K562 (cell line): ENCODE measurements around the gene TRMT1L. TPM values are rescaled to one million over a fixed set of nuclear protein-coding genes. Genes with fewer than 3 reads are reported as not detected.

Experiments used
- CBX8 ChIP-seq: fragments of 200-600 bp; sonication (generic); IDR thresholded peaks from 2 replicates; pipeline ENCODE4 v1.6.1; 2012; ENCODE audit warnings: borderline replicate concordance, mixed run types, low read depth, mild to moderate bottlenecking, moderate library complexity, mixed read lengths, low read length, control low read depth, inconsistent platforms; ENCODE audit not compliant: poor library complexity, severe bottlenecking; ENCODE audit errors: extremely low read depth
- DACH1 ChIP-seq: fragments of 450-650 bp; IDR thresholded peaks from 2 replicates; pipeline ENCODE4 v1.6.1; 2018; ENCODE audit not compliant: partially characterized antibody
- E4F1 ChIP-seq: fragments of 250-450 bp; sonication (Bioruptor Pico); IDR thresholded peaks from 2 replicates; pipeline ENCODE4 v1.5.0; 2021; ENCODE audit warnings: mild to moderate bottlenecking, borderline replicate concordance
- HOXB6 ChIP-seq: fragments of 250-450 bp; sonication (Bioruptor Pico); IDR thresholded peaks from 2 replicates; pipeline ENCODE4 v1.5.1; 2022; ENCODE audit warnings: mild to moderate bottlenecking, borderline replicate concordance
- JUNB ChIP-seq: fragments of 450-650 bp; formaldehyde crosslinking; conservative IDR thresholded peaks from 2 replicates; pipeline ENCODE4 v1.4.0; 2020; ENCODE audit warnings: mild to moderate bottlenecking
- KAT8 ChIP-seq: fragments of 450-650 bp; IDR thresholded peaks from 2 replicates; pipeline ENCODE4 v1.6.1; 2016; ENCODE audit warnings: low read depth, mild to moderate bottlenecking
- KDM4B ChIP-seq, 2 experiments: fragments of 450-650 bp in 1 of 2; sonication (generic) in 1 of 2; IDR thresholded peaks; 2 replicates each; pipeline ENCODE4 v1.6.1; 2016 to 2017; ENCODE audit warnings: borderline replicate concordance in 2 of 2, antibody characterized with exemption in 1 of 2, low read depth in 1 of 2, mild to moderate bottlenecking in 1 of 2
- L3MBTL2 ChIP-seq: fragments of 450-650 bp; IDR thresholded peaks from 2 replicates; pipeline ENCODE4 v1.6.1; 2016; ENCODE audit warnings: mild to moderate bottlenecking, moderate library complexity
- MAFF ChIP-seq: IDR thresholded peaks from 2 replicates; pipeline ENCODE4 v1.6.1; 2012; ENCODE audit warnings: low read length, improper control_type of control experiment
- PREB ChIP-seq: sonication (generic); formaldehyde crosslinking; IDR thresholded peaks from 2 replicates; pipeline ENCODE4 v1.8.1; 2023; ENCODE audit warnings: mild to moderate bottlenecking, missing genetic modification reagents
- PRPF4 ChIP-seq: fragments of 200-400 bp; formaldehyde crosslinking; IDR thresholded peaks from one replicate; pipeline ENCODE4 v1.6.1; 2017; ENCODE audit warnings: low read length, low read depth, mild to moderate bottlenecking; ENCODE audit not compliant: insufficient read depth, poor library complexity, severe bottlenecking
- SAFB2 ChIP-seq: fragments of 200-400 bp; formaldehyde crosslinking; IDR thresholded peaks from 2 replicates; pipeline ENCODE4 v1.6.1; 2018; ENCODE audit warnings: borderline replicate concordance, low read length, low read depth, moderate library complexity; ENCODE audit not compliant: severe bottlenecking
- STAT5B ChIP-seq: fragments of 250-450 bp; sonication (Bioruptor Pico); IDR thresholded peaks from 2 replicates; pipeline ENCODE4 v1.8.0; 2021; ENCODE audit warnings: mild to moderate bottlenecking, inconsistent platforms
- TAF15 ChIP-seq: fragments of 200-400 bp; formaldehyde crosslinking; IDR thresholded peaks from 2 replicates; pipeline ENCODE4 v1.6.1; 2017; ENCODE audit warnings: mild to moderate bottlenecking, low read depth, low read length, moderate library complexity
- TCF3 ChIP-seq: sonication (generic); formaldehyde crosslinking; IDR thresholded peaks from 2 replicates; pipeline ENCODE4 v1.4.0; 2020; ENCODE audit warnings: mild to moderate bottlenecking, missing genetic modification reagents
- THRAP3 ChIP-seq: fragments of 450-650 bp; IDR thresholded peaks from 2 replicates; pipeline ENCODE4 v1.6.1; 2016; ENCODE audit warnings: mild to moderate bottlenecking, inconsistent platforms, borderline replicate concordance
- XRCC5 ChIP-seq: fragments of 200-400 bp; formaldehyde crosslinking; IDR thresholded peaks from 2 replicates; pipeline ENCODE4 v1.6.1; 2017; ENCODE audit warnings: low read depth, mild to moderate bottlenecking, low read length
- ZBTB8A ChIP-seq: fragments of 450-650 bp; IDR thresholded peaks from 2 replicates; pipeline ENCODE4 v1.6.1; 2018; ENCODE audit warnings: mild to moderate bottlenecking, moderate library complexity; ENCODE audit not compliant: partially characterized antibody
- ZNF133 ChIP-seq: fragments of 250-450 bp; sonication (Bioruptor Pico); IDR thresholded peaks from 2 replicates; pipeline ENCODE4 v1.4.0; 2020; ENCODE audit warnings: mild to moderate bottlenecking
- ZNF175 ChIP-seq: fragments of 200-800 bp; sonication (Bioruptor generic); IDR thresholded peaks from 2 replicates; pipeline ENCODE4 v1.6.1; 2016; ENCODE audit warnings: low read depth, mild to moderate bottlenecking, missing genetic modification characterization, missing compliant biosample characterization
- ZNF253 ChIP-seq: fragments of 250-450 bp; sonication (Bioruptor Pico); conservative IDR thresholded peaks from 2 replicates; pipeline ENCODE4 v1.6.1; 2021; ENCODE audit warnings: mild to moderate bottlenecking
- ZNF695 ChIP-seq: fragments of 450-650 bp; formaldehyde crosslinking; IDR thresholded peaks from 2 replicates; pipeline ENCODE4 v1.4.0; 2020; ENCODE audit warnings: mild to moderate bottlenecking, moderate library complexity
- polyA plus RNA-seq, 8 experiments: library from polyadenylated mRNA; depleted of rRNA in 4 of 8; stranded (reverse) in 5 of 8; unstranded in 3 of 8; fragments of >200 nt; fragmentation: Nextera tagmentation in 2 of 8; fragmentation: Illumina TruSeq in 1 of 8; extraction: Ambion mirVana in 2 of 8; extraction: Trizol in 1 of 8; gene quantifications; 2 replicates each; pipeline versions ENCODE4 v1.2.1 to v1.2.3, GENCODE V29; 2011 to 2014; ENCODE audit warnings: inconsistent platforms in 1 of 8, missing spikeins in 1 of 8
- total RNA-seq, 7 experiments: library from RNA; depleted of rRNA in 6 of 7; stranded (reverse); fragments of >200 nt in 6 of 7; fragmentation: Illumina TruSeq in 2 of 7; extraction: Trizol in 2 of 7; gene quantifications; 2 replicates each; pipeline versions ENCODE4 v1.2.1 to v1.2.3, GENCODE V29; 2011 to 2021; ENCODE audit warnings: low replicate concordance in 1 of 7
- TF ChIP-seq, protein P1 (sequence below): fragments of 450-650 bp; IDR thresholded peaks from 2 replicates; pipeline ENCODE4 v1.6.1; 2016; ENCODE audit warnings: low read depth, mild to moderate bottlenecking, moderate library complexity
- TF ChIP-seq, protein P2 (sequence below): fragments of 250-450 bp; sonication (Bioruptor Pico); IDR thresholded peaks from 2 replicates; pipeline ENCODE4 v1.8.0; 2022; ENCODE audit warnings: moderate library complexity, mild to moderate bottlenecking, inconsistent platforms

TRMT1L gene
- total and polyA plus RNA-seq, 9 of the 15 experiments (the other 6 are each of a cell fraction or from before 2014, with no cell fraction given) = 6.4 to 88.9 (median 32.9) TPM

GRCh38 chr1:185156854-185157598, at the start of gene TRMT1L, which contains the start of gene SWT1 (continued):
- TF ChIP-seq, protein P1, sequence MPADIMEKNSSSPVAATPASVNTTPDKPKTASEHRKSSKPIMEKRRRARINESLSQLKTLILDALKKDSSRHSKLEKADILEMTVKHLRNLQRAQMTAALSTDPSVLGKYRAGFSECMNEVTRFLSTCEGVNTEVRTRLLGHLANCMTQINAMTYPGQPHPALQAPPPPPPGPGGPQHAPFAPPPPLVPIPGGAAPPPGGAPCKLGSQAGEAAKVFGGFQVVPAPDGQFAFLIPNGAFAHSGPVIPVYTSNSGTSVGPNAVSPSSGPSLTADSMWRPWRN = no peak
- no peak for TF ChIP-seq THRAP3
- TF ChIP-seq KAT8 = no peak
- TF ChIP-seq ZNF695 (CRISPR knock-in tag) = no peak
- no peak for TF ChIP-seq PRPF4
- no peak for TF ChIP-seq STAT5B
- TF ChIP-seq XRCC5 = no peak
- TF ChIP-seq ZNF253 (CRISPR knock-in tag) = no peak
- no peak for TF ChIP-seq JUNB
- TF ChIP-seq TCF3 (CRISPR knock-in tag) = peak; percentile 21; the same call in 1 of the 2 replicates
- TF ChIP-seq ZBTB8A = no peak
- no peak for TF ChIP-seq E4F1 (CRISPR knock-in tag)
- no peak for TF ChIP-seq CBX8
- peak; percentile 38 for TF ChIP-seq L3MBTL2
- TF ChIP-seq, protein P2, sequence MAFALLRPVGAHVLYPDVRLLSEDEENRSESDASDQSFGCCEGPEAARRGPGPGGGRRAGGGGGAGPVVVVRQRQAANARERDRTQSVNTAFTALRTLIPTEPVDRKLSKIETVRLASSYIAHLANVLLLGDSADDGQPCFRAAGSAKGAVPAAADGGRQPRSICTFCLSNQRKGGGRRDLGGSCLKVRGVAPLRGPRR (CRISPR knock-in tag) = no peak
- no peak for TF ChIP-seq ZNF175 (CRISPR knock-in tag)
- no peak for TF ChIP-seq TAF15
- TF ChIP-seq PREB (CRISPR knock-in tag) = no peak
- TF ChIP-seq MAFF = no peak
- TF ChIP-seq DACH1 = no peak
- no peak for TF ChIP-seq HOXB6 (CRISPR knock-in tag)
- peak in 1 of 2 experiments; percentile 52; a peak in 1 of 4 replicates for TF ChIP-seq KDM4B (IDR thresholded peaks at IDR 0.05; ENCODE audit: borderline replicate concordance in 2 of 2, low read depth in 1 of 2)
- no peak for TF ChIP-seq SAFB2
- TF ChIP-seq ZNF133 (CRISPR knock-in tag) = no peak
